ENCODE measurements around the gene GTF3C1. TPM values are rescaled to one million over a fixed set of nuclear protein-coding genes. Genes with fewer than 3 reads are reported as not detected.
A peak's percentile ranks its signal among the peaks of the same experiment; 100 is the strongest.

GTF3C1 gene, protein sequence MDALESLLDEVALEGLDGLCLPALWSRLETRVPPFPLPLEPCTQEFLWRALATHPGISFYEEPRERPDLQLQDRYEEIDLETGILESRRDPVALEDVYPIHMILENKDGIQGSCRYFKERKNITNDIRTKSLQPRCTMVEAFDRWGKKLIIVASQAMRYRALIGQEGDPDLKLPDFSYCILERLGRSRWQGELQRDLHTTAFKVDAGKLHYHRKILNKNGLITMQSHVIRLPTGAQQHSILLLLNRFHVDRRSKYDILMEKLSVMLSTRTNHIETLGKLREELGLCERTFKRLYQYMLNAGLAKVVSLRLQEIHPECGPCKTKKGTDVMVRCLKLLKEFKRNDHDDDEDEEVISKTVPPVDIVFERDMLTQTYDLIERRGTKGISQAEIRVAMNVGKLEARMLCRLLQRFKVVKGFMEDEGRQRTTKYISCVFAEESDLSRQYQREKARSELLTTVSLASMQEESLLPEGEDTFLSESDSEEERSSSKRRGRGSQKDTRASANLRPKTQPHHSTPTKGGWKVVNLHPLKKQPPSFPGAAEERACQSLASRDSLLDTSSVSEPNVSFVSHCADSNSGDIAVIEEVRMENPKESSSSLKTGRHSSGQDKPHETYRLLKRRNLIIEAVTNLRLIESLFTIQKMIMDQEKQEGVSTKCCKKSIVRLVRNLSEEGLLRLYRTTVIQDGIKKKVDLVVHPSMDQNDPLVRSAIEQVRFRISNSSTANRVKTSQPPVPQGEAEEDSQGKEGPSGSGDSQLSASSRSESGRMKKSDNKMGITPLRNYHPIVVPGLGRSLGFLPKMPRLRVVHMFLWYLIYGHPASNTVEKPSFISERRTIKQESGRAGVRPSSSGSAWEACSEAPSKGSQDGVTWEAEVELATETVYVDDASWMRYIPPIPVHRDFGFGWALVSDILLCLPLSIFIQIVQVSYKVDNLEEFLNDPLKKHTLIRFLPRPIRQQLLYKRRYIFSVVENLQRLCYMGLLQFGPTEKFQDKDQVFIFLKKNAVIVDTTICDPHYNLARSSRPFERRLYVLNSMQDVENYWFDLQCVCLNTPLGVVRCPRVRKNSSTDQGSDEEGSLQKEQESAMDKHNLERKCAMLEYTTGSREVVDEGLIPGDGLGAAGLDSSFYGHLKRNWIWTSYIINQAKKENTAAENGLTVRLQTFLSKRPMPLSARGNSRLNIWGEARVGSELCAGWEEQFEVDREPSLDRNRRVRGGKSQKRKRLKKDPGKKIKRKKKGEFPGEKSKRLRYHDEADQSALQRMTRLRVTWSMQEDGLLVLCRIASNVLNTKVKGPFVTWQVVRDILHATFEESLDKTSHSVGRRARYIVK (N-terminal part only)
- 55.1 and 59.0 TPM in 2 replicates for total RNA-seq

GRCh38 chr16:27549746-27550581 is at the start of gene GTF3C1, which contains the start of gene KATNIP:
GTF3C1 (minus strand) TSS chr16:27549913; CDS start chr16:27549890, 23 bp downstream.
KATNIP (plus strand) TSS chr16:27550144; CDS start chr16:27550171, 27 bp downstream.
- peaks cover 6% of the 10 kb centered on the region for H3K36me3 ChIP-seq (ENCODE audit: insufficient read depth, low read length)
- H3K4me1 ChIP-seq (ENCODE audit: insufficient read depth, low read length), result peaks cover 39% of the 10 kb centered on the region
- H3K79me2 ChIP-seq (ENCODE audit: insufficient read depth, low read length), result peaks cover 76% of the 10 kb centered on the region
- TF ChIP-seq, protein P1, sequence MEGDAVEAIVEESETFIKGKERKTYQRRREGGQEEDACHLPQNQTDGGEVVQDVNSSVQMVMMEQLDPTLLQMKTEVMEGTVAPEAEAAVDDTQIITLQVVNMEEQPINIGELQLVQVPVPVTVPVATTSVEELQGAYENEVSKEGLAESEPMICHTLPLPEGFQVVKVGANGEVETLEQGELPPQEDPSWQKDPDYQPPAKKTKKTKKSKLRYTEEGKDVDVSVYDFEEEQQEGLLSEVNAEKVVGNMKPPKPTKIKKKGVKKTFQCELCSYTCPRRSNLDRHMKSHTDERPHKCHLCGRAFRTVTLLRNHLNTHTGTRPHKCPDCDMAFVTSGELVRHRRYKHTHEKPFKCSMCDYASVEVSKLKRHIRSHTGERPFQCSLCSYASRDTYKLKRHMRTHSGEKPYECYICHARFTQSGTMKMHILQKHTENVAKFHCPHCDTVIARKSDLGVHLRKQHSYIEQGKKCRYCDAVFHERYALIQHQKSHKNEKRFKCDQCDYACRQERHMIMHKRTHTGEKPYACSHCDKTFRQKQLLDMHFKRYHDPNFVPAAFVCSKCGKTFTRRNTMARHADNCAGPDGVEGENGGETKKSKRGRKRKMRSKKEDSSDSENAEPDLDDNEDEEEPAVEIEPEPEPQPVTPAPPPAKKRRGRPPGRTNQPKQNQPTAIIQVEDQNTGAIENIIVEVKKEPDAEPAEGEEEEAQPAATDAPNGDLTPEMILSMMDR (IDR thresholded peaks at IDR 0.05; ENCODE audit: extremely low read depth, low read depth, low read length), result no peak
- H3K4me3 ChIP-seq (ENCODE audit: insufficient read depth, low read length), result peak within 1 kb of the TSS; percentile 92
- peaks cover 40% of the 10 kb centered on the region for H4K20me1 ChIP-seq (ENCODE audit: insufficient read depth, low read length)
- peak within 1 kb of the TSS; percentile 99 for H3K4me2 ChIP-seq (ENCODE audit: insufficient read depth, low read length)
- peak within 1 kb of the TSS; percentile 99 for H2AFZ ChIP-seq (ENCODE audit: low read length)
- peak; percentile 100 for DNase-seq (ENCODE audit: insufficient read length, low spot score, missing footprints)
- no peaks in the 10 kb centered on the region for H3K9me3 ChIP-seq (ENCODE audit: low read depth, low read length)
- H3K27ac ChIP-seq (ENCODE audit: low read depth, low read length), result peak within 1 kb of the TSS; percentile 99
- H3K27me3 ChIP-seq (ENCODE audit: insufficient read depth, low read length), result no peaks in the 10 kb centered on the region

DNA sequence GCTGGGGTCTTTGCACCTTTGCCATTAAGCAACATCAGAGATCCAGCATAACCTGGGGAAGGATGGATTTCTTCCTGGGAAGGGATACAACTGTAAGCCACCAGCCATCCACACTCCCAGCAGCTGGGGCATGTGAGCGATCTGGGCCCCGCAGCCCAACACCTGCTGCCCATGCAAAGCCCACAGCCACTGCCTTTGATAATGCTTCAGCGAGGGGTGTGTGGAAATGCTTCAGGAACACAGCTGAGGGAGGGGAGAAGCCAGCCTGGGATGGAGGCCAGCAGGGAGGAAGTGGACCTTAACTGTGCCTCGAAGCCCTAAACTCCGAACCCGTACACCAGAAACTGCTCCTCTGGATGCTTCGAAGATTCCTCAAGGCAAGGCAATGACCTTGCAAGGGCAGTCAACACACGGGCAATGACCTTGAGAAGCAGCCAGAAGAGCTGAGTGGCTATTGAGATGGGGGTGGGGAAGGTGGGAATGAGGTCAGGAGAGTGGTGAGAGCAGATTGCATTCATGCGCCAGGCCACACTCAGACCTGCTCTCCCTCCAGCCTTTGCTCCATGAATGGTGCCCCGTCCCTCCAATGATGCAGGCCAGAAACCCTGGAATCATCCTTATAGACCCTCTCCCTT is 49.3 kb upstream of the GTF3C1 start:
- no peak for DNase-seq (ENCODE audit: insufficient read length, low spot score, missing footprints)
- H3K4me3 ChIP-seq (ENCODE audit: insufficient read depth, low read length), result no peak overlapping the region
- H3K36me3 ChIP-seq (ENCODE audit: insufficient read depth, low read length), result peaks cover 4% of the 10 kb centered on the region

DNA sequence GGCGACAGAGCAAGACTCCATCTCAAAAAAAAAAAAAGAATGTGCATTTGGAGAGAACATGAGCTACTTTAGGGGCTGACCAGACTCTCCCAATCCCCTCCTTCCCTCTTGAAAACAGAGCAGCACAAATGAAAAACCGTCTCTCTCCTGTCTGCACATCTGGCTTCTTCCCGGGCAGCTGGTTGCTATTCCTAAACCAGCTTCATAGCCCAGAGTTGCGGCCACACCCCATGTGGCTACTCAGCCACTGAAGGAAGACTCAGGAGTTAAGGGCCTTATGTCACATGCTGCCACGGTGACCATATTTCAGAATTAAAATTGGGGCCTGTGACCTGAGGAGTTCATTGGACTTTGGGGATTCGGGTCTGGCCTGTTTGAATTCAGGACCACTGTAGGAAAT is 48.5 kb upstream of the GTF3C1 start:
- no peak for DNase-seq (ENCODE audit: insufficient read length, low spot score, missing footprints)
- Histone ChIP-seq H4K20me1 (ENCODE audit: insufficient read depth, low read length) (peaks cover 3% of the 10 kb centered on the region), H3K4me2 (ENCODE audit: insufficient read depth, low read length) (no peak overlapping the region)

More for the DNA sequence above, 49.3 kb upstream of the GTF3C1 start:
- no peaks in the 10 kb centered on the region for H3K9me3 ChIP-seq (ENCODE audit: low read depth, low read length)
- H3K27me3 ChIP-seq (ENCODE audit: insufficient read depth, low read length), result no peaks in the 10 kb centered on the region
- H3K4me1 ChIP-seq (ENCODE audit: insufficient read depth, low read length), result no peaks in the 10 kb centered on the region
- no peaks in the 10 kb centered on the region for H4K20me1 ChIP-seq (ENCODE audit: insufficient read depth, low read length)
- no peaks in the 10 kb centered on the region for H3K79me2 ChIP-seq (ENCODE audit: insufficient read depth, low read length)
- no peak overlapping the region for H2AFZ ChIP-seq (ENCODE audit: low read length)
- TF ChIP-seq, protein P1 (IDR thresholded peaks at IDR 0.05; ENCODE audit: extremely low read depth, low read depth, low read length), result no peak
- H3K4me2 ChIP-seq (ENCODE audit: insufficient read depth, low read length), result no peak overlapping the region
- no peak overlapping the region for H3K27ac ChIP-seq (ENCODE audit: low read depth, low read length)

More for the DNA sequence above, 48.5 kb upstream of the GTF3C1 start:
- TF ChIP-seq, protein P1 (IDR thresholded peaks at IDR 0.05; ENCODE audit: extremely low read depth, low read depth, low read length), result no peak
- no peaks in the 10 kb centered on the region for H3K4me1 ChIP-seq (ENCODE audit: insufficient read depth, low read length)
- H3K4me3 ChIP-seq (ENCODE audit: insufficient read depth, low read length), result no peak overlapping the region
- no peak overlapping the region for H3K27ac ChIP-seq (ENCODE audit: low read depth, low read length)
- no peaks in the 10 kb centered on the region for H3K9me3 ChIP-seq (ENCODE audit: low read depth, low read length)
- no peaks in the 10 kb centered on the region for H3K27me3 ChIP-seq (ENCODE audit: insufficient read depth, low read length)
- H2AFZ ChIP-seq (ENCODE audit: low read length), result no peak overlapping the region
- no peaks in the 10 kb centered on the region for H3K79me2 ChIP-seq (ENCODE audit: insufficient read depth, low read length)
- H3K36me3 ChIP-seq (ENCODE audit: insufficient read depth, low read length), result peaks cover 4% of the 10 kb centered on the region

Measured in osteoblast (primary cell).